Spinal cord (tissue), 10 donors: ENCODE results near the gene NPEPL1. TPM values are rescaled to one million over a fixed set of nuclear protein-coding genes. Genes with fewer than 3 reads are reported as not detected.
A peak's percentile ranks its signal among the peaks of the same experiment; 100 is the strongest.

Experiments
- DNase-seq, 6 donors: peaks; one replicate each; pipeline versions ENCODE4 v3.0.0 to v3.0.0-alpha.2; 2013 to 2015; ENCODE audit warnings: low spot score in 6 of 6, low read depth in 4 of 6
- H3K27ac ChIP-seq: one replicate; pipeline ENCODE4 v1.5.1; 2013; ENCODE audit warnings: low read depth, low read length, control low read depth
- H3K27me3 ChIP-seq: one replicate; pipeline ENCODE4 v1.6.1; 2013; ENCODE audit warnings: low read length; ENCODE audit not compliant: control insufficient read depth, insufficient read depth
- H3K36me3 ChIP-seq: one replicate; pipeline ENCODE4 v1.6.1; 2013; ENCODE audit warnings: low read length; ENCODE audit not compliant: control insufficient read depth, insufficient read depth
- H3K4me1 ChIP-seq: one replicate; pipeline ENCODE4 v1.6.1; 2013; ENCODE audit warnings: low read length; ENCODE audit not compliant: control insufficient read depth, insufficient read depth
- H3K4me3 ChIP-seq: one replicate; pipeline ENCODE4 v1.5.1; 2013; ENCODE audit warnings: low read depth, low read length, control low read depth
- H3K9me3 ChIP-seq: one replicate; pipeline ENCODE4 v1.6.1; 2013; ENCODE audit warnings: low read length; ENCODE audit not compliant: control insufficient read depth, insufficient read depth
- WGBS: methylation state at CpG from one replicate; pipeline ENCODE4 v1.1.5; 2013; ENCODE audit warnings: missing lambda C conversion rate; ENCODE audit not compliant: insufficient coverage; 5-methylcytosine and 5-hydroxymethylcytosine counted together
- polyA plus RNA-seq, 2 donors: library from polyadenylated mRNA; unstranded; fragments of 120-200 nt; gene quantifications; one replicate each; pipeline ENCODE4 v1.2.1, GENCODE V29; 2013; ENCODE audit not compliant: insufficient read length in 2 of 2
- total RNA-seq, 2 donors: library from RNA; depleted of rRNA in 1 of 2; stranded (reverse); fragments of 120-200 nt in 1 of 2; fragments of >200 nt in 1 of 2; gene quantifications; one replicate each; pipeline versions ENCODE4 v1.2.3 to v1.2.4, GENCODE V29; 2013 to 2014
- donor health status: healthy.

Gene NPEPL1
- total and polyA plus RNA-seq, 4 donors: 10.7 to 56.6 (median 37.1) TPM

DNA sequence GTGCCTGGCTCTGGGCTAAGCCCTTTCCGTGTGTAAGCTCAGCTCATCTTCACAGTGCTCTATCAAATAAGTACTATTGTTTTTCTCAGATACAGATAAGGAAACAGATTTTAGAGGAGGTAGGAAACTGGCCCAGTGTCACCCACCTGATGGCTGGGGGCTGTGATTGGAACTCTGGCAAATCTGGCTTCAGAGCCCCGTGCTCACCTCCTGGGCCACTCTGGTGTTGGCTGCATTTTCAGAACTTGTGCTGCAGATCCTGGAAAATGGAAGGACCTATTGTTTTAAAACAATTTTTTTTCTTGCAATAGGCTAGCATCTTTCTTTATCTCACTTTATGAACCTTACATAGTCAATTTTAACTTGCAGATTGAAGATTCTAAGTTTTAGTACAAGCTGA is 35.8 kb upstream of the NPEPL1 start:
- Histone ChIP-seq H3K36me3 (peaks cover 11% of the 10 kb centered on the region), H3K27me3 (no peaks in the 10 kb centered on the region), H3K27ac (no peak overlapping the region), H3K4me1 (peaks cover 3% of the 10 kb centered on the region), H3K9me3 (no peaks in the 10 kb centered on the region), H3K4me3 (no peak overlapping the region)
- 20% methylated on average over 1 of the region's 2 CpGs for WGBS
- DNase-seq: no peak

- H3K9me3 ChIP-seq: no peaks in the 10 kb centered on the region
- H3K27ac ChIP-seq: no peak overlapping the region
- WGBS: no CpG with 5 or more reads among the region's 2 CpGs
- H3K27me3 ChIP-seq: no peaks in the 10 kb centered on the region
- no peak for DNase-seq
- no peak overlapping the region for H3K4me3 ChIP-seq
- H3K36me3 ChIP-seq: peaks cover 15% of the 10 kb centered on the region
- peaks cover 3% of the 10 kb centered on the region for H3K4me1 ChIP-seq
These were observed 35.3 kb upstream of the NPEPL1 start for GRCh38 chr20:58657262-58657661.

GRCh38 chr20:58657986-58658385 is 34.6 kb upstream of the NPEPL1 start:
- Histone ChIP-seq H3K4me3 (no peak overlapping the region), H3K36me3 (peaks cover 15% of the 10 kb centered on the region), H3K4me1 (peaks cover 3% of the 10 kb centered on the region), H3K9me3 (no peaks in the 10 kb centered on the region), H3K27me3 (no peaks in the 10 kb centered on the region), H3K27ac (no peak overlapping the region)
- no peak for DNase-seq
- 30% methylated on average over 3 of the region's 4 CpGs for WGBS

GRCh38 chr20:58658760-58659159 is 33.8 kb upstream of the NPEPL1 start:
- no peak overlapping the region for H3K4me3 ChIP-seq
- no peak overlapping the region for H3K27ac ChIP-seq
- peaks cover 3% of the 10 kb centered on the region for H3K4me1 ChIP-seq
- DNase-seq: no peak
- H3K9me3 ChIP-seq: no peaks in the 10 kb centered on the region
- H3K27me3 ChIP-seq: no peaks in the 10 kb centered on the region
- peaks cover 17% of the 10 kb centered on the region for H3K36me3 ChIP-seq
- no CpG with 5 or more reads among the region's 4 CpGs for WGBS

GRCh38 chr20:58659841-58660240 is 32.8 kb upstream of the NPEPL1 start:
- Histone ChIP-seq H3K27ac (no peak overlapping the region), H3K36me3 (peaks cover 18% of the 10 kb centered on the region), H3K4me1 (peaks cover 3% of the 10 kb centered on the region), H3K27me3 (no peaks in the 10 kb centered on the region), H3K9me3 (no peaks in the 10 kb centered on the region), H3K4me3 (no peak overlapping the region)
- WGBS: 53% methylated on average over 3 of the region's 3 CpGs
- DNase-seq: no peak

DNA sequence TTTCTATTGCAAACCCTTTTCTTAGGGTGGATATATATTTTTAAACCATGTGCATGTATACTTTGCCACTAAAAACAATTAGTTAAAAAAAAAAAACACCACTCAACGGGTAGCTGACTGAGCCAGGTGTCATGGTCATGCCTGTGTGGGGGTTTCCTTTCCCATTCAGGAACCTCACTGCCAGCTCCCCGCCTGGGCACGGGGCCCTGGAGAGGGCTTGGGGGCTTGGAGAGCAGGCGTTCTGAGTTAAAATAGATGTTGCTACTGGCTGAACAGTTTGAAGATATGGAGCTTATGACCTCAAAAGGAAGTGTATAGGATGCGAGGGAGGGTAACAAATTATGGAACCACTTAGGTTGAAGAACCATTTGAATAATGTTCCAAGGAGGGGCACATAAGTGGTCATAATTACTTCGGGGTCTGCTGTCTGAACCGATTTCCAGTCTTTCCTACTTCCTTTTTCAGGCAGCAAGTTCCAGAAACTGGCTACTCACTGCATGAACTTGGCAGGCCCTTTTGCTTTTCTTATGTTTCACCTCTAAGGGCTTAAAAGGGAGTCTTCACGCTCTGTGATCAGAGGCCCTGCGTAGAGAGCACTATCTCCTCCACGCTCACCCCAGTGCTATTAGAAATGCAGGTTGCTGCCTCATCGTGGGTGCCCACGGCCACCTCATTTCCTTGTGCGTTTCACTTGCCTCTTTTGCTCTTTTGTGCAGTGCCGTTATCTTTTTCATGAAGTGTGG is 31.6 kb upstream of the NPEPL1 start:
- no peak overlapping the region for H3K27ac ChIP-seq
- peaks cover 18% of the 10 kb centered on the region for H3K36me3 ChIP-seq
- WGBS: 83% methylated on average over 13 of the region's 14 CpGs
- no peak for DNase-seq
- H3K4me1 ChIP-seq: peaks cover 6% of the 10 kb centered on the region
- H3K4me3 ChIP-seq: no peak overlapping the region
- no peaks in the 10 kb centered on the region for H3K27me3 ChIP-seq
- H3K9me3 ChIP-seq: no peaks in the 10 kb centered on the region

DNA sequence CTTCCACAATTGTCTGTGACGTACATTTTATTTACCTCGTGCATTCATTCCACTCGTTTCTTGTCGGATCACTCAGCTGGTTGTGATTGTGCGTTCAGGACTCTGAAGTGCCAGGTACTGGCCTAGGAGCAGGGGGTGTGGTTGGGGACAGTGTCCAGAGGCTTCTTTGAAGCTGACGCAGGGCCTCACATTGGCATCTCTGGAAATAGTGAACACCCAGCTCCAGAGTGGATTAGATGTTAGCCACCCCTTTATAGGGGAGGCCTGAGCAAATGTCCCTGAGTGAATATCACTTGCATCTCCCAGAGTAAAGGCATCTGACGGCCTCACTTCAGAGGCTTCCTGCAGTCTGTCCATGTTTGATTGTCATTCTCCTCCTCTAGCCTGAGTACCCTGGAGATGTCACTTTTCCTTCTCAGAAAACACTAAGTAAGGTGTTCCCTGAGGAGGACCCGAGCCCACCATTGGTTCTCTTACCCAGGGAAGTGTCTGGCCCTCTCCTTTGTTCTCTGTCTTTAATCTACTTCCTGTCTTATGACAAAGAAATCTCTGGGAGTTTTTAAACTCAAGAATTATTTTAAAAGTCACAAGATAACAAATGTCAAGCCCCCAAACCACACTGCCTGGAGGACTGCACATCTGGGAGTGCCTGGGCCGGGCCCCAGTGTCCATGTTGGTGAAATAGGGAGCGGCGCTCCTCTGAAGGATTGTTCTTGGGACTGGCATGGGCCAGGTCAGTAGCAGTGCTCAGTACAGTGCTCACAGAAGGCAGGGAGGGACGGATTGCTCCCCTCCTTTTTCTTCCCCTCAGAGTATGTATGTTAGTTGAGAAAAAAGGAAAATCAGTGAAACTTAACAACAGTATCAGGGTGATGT is 30.8 kb upstream of the NPEPL1 start:
- Histone ChIP-seq H3K27me3 (no peaks in the 10 kb centered on the region), H3K36me3 (peaks cover 21% of the 10 kb centered on the region), H3K9me3 (no peaks in the 10 kb centered on the region), H3K27ac (no peak overlapping the region), H3K4me3 (no peak overlapping the region), H3K4me1 (peaks cover 4% of the 10 kb centered on the region)
- no peak for DNase-seq
- 90% methylated on average over 7 of the region's 12 CpGs for WGBS

DNA sequence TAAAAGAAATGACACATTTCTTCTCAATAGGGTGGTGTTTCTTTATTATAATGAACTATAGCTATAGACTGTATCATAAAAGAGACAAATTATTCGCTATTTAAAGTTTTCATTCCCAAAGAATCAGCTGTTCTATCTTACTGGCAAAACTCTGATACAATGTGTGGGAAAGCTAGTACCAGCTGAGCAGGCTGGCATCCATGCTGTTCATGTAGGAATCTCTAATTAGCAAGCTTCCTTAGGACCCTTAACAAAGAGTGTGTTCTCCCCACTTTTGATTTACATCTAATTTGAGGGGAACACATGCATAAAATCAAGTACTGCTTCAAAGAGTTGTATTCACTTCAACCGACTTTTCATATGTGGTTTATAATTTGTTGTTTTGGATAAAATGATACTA is 28.3 kb upstream of the NPEPL1 start:
- H3K9me3 ChIP-seq: no peaks in the 10 kb centered on the region
- peaks cover 26% of the 10 kb centered on the region for H3K36me3 ChIP-seq
- peaks cover 4% of the 10 kb centered on the region for H3K4me1 ChIP-seq
- WGBS: no CpG with 5 or more reads among the region's 2 CpGs
- no peak overlapping the region for H3K4me3 ChIP-seq
- peak in 1 of 6 donors; percentile 58 for DNase-seq
- H3K27me3 ChIP-seq: no peaks in the 10 kb centered on the region
- no peak overlapping the region for H3K27ac ChIP-seq

- Histone ChIP-seq H3K27me3 (no peaks in the 10 kb centered on the region), H3K4me1 (peaks cover 4% of the 10 kb centered on the region), H3K4me3 (no peak overlapping the region), H3K36me3 (peaks cover 31% of the 10 kb centered on the region), H3K9me3 (no peaks in the 10 kb centered on the region), H3K27ac (no peak overlapping the region)
- DNase-seq: no peak
- WGBS: 94% methylated on average over 4 of the region's 5 CpGs
These were observed 27.7 kb upstream of the NPEPL1 start for GRCh38 chr20:58664883-58665282.
